Forelimb muscle (tissue), 1 donor: ENCODE data around the gene CCDC7. TPM values are rescaled to one million over a fixed set of nuclear protein-coding genes. Genes with fewer than 3 reads are reported as not detected.

ENCODE experiments used
- polyA plus RNA-seq: library from polyadenylated mRNA; unstranded; fragments of 120-200 nt; gene quantifications from one replicate; pipeline ENCODE4 v1.2.1, GENCODE V29; 2013; ENCODE audit not compliant: insufficient read length

CCDC7 gene
- polyA plus RNA-seq, 1 donor, result 3.1 TPM

Other genes with a start within 250 kb of the CCDC7 start
- 41.7 TPM for gene EPC1, start 99.0 kb upstream of the CCDC7 start, polyA plus RNA-seq